Karpas-422 (cell line): ENCODE results near the gene MAPK4. TPM values are rescaled to one million over a fixed set of nuclear protein-coding genes. Genes with fewer than 3 reads are reported as not detected.

Experiments used
- DNase-seq: peaks from one replicate; pipeline ENCODE4 v3.0.0-alpha.2; 2015
- H2AFZ ChIP-seq: fragments of 200-600 bp; sonication (generic); 2 replicates; pipeline ENCODE4 v1.6.1; 2014; ENCODE audit warnings: antibody characterized with exemption, low read length, mixed read lengths
- H3K27ac ChIP-seq: fragments of 200-600 bp; sonication (generic); 2 replicates; pipeline ENCODE4 v1.5.1; 2014; ENCODE audit warnings: mild to moderate bottlenecking, low read length, moderate library complexity
- H3K27me3 ChIP-seq: fragments of 200-600 bp; sonication (generic); 2 replicates; pipeline ENCODE4 v1.6.1; 2014; ENCODE audit warnings: low read length, mixed read lengths
- H3K36me3 ChIP-seq: fragments of 200-600 bp; sonication (generic); 2 replicates; pipeline ENCODE4 v1.6.1; 2014; ENCODE audit warnings: low read length, mixed read lengths; ENCODE audit not compliant: insufficient read depth
- H3K4me1 ChIP-seq: fragments of 200-600 bp; sonication (generic); 2 replicates; pipeline ENCODE4 v1.6.1; 2014; ENCODE audit warnings: mild to moderate bottlenecking, low read length, mixed read lengths
- H3K4me2 ChIP-seq: fragments of 200-600 bp; sonication (generic); 2 replicates; pipeline ENCODE4 v1.6.1; 2014; ENCODE audit warnings: low read length, low read depth, mild to moderate bottlenecking; ENCODE audit not compliant: poor library complexity, severe bottlenecking
- H3K4me3 ChIP-seq: fragments of 200-600 bp; sonication (generic); 2 replicates; pipeline ENCODE4 v1.5.1; 2014; ENCODE audit warnings: mild to moderate bottlenecking, antibody characterized with exemption, low read length, mixed read lengths
- H3K79me2 ChIP-seq: fragments of 200-600 bp; sonication (generic); 2 replicates; pipeline ENCODE4 v1.6.1; 2014; ENCODE audit warnings: mild to moderate bottlenecking, low read length, mixed read lengths
- H3K9ac ChIP-seq: fragments of 200-600 bp; sonication (generic); 2 replicates; pipeline ENCODE4 v1.6.0; 2014; ENCODE audit warnings: low read length
- H3K9me2 ChIP-seq: fragments of 200-600 bp; sonication (generic), shearing (Covaris generic); replicated peaks from 2 replicates; pipeline ENCODE4 v1.6.0; 2014; ENCODE audit warnings: mild to moderate bottlenecking, low read length, moderate library complexity; ENCODE audit not compliant: insufficient read depth
- H3K9me3 ChIP-seq: fragments of 300-700, 200-600 bp; sonication (generic); 2 replicates; pipeline ENCODE4 v1.6.1; 2014; ENCODE audit warnings: low read length, mixed read lengths
- H4K20me1 ChIP-seq: fragments of 200-600 bp; sonication (generic); 2 replicates; pipeline ENCODE4 v1.6.1; 2014; ENCODE audit warnings: mild to moderate bottlenecking, antibody characterized with exemption, low read length, low read depth; ENCODE audit not compliant: insufficient read depth
- total RNA-seq: library from RNA; depleted of rRNA; stranded (reverse); fragments of >200 nt; shearing (Covaris generic); gene quantifications from 2 replicates; pipeline ENCODE4 v1.2.3, GENCODE V29; 2014; ENCODE audit warnings: low replicate concordance

MAPK4 gene
- total RNA-seq, 1 experiment from 2014 or later, result not detected

DNA sequence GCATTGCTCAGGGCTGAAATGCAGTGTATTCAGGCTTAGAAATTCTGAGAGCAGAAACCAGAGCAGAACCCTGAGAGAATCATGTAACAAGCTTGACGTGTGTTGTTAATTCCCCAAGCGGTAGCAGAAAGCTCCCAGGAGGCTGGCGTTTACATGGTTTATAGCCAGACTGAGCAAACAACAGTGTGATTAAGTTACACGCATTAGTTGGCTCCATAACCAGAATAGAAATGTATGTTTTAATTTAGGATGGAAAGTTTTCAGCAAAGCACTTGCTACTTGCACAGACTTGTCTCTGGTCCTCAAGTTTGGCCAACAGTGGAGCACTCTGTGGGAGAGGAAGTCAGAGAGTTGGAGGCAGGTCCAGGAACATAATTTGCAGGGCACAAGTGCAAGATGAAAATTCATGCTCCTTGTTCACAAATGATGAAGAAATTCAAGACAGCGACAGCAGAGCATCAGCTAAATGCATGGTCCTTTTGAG, 69.3 kb downstream of the MAPK4 start:
- H3K27me3 ChIP-seq, result no peaks in the 10 kb centered on the region; the same call in 1 of the 2 replicates
- DNase-seq, result no peak
- no peak overlapping the region for H3K4me3 ChIP-seq
- no peaks in the 10 kb centered on the region for H3K9me3 ChIP-seq
- no peak overlapping the region for H3K9ac ChIP-seq
- H3K79me2 ChIP-seq, result no peaks in the 10 kb centered on the region
- H3K4me2 ChIP-seq, result no peak overlapping the region
- H3K36me3 ChIP-seq, result no peaks in the 10 kb centered on the region
- no peak overlapping the region for H2AFZ ChIP-seq
- H3K4me1 ChIP-seq, result peaks cover 3% of the 10 kb centered on the region
- H4K20me1 ChIP-seq, result no peaks in the 10 kb centered on the region
- no peak overlapping the region for H3K27ac ChIP-seq
- H3K9me2 ChIP-seq, result no peaks in the 10 kb centered on the region

DNA sequence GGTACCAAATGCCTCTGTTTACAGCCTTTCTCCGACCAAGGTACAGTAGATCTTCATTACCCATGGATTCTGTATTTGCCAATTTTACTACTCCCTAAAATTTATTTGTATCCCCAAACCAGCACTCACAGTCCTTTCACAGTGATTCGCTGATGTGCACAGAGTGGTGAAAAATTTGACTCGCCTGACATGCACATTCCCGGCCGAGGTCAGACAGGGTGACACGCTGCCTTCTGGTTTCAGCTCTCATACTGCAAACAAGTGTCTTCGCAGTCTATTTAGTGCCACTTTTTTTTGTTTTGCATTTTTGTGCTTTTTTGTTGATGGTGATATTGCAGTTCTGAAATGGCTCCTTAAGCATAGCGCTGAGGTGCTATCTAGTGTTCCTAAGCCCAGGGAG, 71.0 kb downstream of the MAPK4 start:
- no peak for DNase-seq
- Histone ChIP-seq H3K9me2 (no peaks in the 10 kb centered on the region), H3K9me3 (no peaks in the 10 kb centered on the region), H3K9ac (no peak overlapping the region), H3K27me3 (no peaks in the 10 kb centered on the region; the same call in 1 of the 2 replicates), H2AFZ (no peak overlapping the region), H3K27ac (no peak overlapping the region), H3K4me3 (no peak overlapping the region), H3K36me3 (no peaks in the 10 kb centered on the region), H3K79me2 (no peaks in the 10 kb centered on the region), H3K4me1 (peaks cover 3% of the 10 kb centered on the region), H3K4me2 (no peak overlapping the region), H4K20me1 (no peaks in the 10 kb centered on the region)

DNA sequence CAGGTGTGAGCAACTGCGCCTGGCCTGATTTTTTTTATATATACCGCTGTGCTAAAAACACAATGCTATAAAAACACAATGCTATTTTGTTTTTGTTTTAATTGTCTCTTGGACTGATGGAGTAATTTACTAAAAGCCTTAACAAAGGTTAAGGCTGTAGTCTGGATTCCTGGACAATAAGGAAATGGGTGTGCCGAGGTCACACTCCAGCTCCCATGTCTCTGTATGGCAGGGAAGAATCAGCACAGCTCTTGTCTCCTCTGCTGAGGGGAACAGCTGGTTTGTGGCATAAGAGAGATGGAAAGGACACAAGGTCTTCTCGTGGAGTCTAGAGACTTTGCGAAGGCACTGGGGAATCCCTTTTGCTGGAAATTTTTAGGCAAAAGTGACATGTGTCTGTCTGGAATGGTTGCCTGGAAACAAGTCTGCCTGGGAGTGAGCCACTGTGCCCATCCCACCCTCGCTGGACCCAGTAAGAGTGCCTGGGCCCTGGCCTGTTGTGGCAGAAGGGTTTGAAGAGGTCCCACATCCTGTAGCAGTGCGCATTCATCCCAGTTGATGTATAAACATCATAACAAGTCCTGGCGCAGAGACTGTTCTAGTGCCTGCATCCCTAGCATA, 73.1 kb downstream of the MAPK4 start:
- Histone ChIP-seq H3K4me1 (peaks cover 3% of the 10 kb centered on the region), H3K9ac (no peak overlapping the region), H3K4me3 (no peak overlapping the region), H3K27me3 (no peaks in the 10 kb centered on the region; the same call in 1 of the 2 replicates), H3K4me2 (no peak overlapping the region), H3K9me3 (no peaks in the 10 kb centered on the region), H2AFZ (no peak overlapping the region), H3K79me2 (no peaks in the 10 kb centered on the region), H3K27ac (no peak overlapping the region), H4K20me1 (no peaks in the 10 kb centered on the region), H3K36me3 (no peaks in the 10 kb centered on the region), H3K9me2 (no peaks in the 10 kb centered on the region)
- no peak for DNase-seq

DNA sequence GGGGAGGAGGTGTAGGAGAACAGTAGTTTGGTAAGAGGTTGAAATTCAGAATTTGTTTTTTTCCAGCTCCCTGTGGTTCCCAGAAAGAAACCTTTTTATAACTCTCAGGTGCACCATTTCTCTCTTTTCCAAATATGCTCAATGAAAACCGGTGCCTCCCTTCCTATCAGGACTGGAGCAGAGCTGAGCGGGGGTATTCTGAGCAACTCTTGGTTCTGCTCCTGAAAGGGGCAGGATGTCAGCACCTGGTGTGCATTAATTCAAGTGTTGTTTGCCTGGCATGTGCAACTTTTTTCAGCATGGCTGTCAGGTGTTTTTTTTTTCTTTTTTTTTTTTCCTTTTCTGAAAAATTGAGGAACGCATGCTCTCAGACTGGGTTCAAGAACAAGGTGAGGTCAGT, 74.1 kb downstream of the MAPK4 start:
- H3K27ac ChIP-seq, result no peak overlapping the region
- H3K4me3 ChIP-seq, result no peak overlapping the region
- no peaks in the 10 kb centered on the region for H3K9me3 ChIP-seq
- no peaks in the 10 kb centered on the region for H4K20me1 ChIP-seq
- no peak overlapping the region for H3K4me2 ChIP-seq
- H3K4me1 ChIP-seq, result peaks cover 1% of the 10 kb centered on the region
- no peaks in the 10 kb centered on the region for H3K79me2 ChIP-seq
- H3K27me3 ChIP-seq, result no peaks in the 10 kb centered on the region; the same call in 1 of the 2 replicates
- H3K9ac ChIP-seq, result no peak overlapping the region
- H2AFZ ChIP-seq, result no peak overlapping the region
- H3K9me2 ChIP-seq, result no peaks in the 10 kb centered on the region
- no peaks in the 10 kb centered on the region for H3K36me3 ChIP-seq
- no peak for DNase-seq

DNA sequence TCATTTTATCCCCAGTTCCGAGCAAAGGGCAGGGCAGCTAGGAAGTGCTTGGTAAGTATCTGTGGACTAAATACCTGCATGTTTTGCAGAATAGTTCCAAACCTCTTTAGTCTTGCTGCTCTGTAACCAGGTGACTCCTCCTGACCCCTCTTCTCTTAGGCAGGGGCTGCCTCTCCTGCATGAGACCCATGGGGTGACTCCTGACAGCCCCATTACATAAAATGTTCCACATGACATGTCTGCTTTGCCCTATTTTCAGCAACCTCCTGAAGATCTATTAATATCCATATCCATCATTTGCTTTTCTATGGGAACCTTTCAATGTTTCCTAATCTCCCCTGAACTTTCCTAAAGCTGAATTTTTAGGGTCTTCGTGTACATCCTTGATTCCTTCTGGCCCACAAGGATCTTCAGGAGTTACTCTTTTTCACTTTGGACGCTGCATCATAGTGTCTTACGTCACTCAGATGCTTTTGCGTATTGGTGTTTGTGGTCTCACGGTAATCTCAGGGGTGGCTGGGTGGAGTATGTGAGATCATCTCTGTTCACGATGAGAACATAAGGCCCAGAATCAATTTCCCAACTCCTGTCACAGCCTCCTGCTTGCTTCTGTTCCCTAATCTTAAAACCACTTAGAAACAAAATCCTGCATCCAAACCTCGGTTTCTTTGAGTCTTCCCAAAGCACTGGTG, 76.6 kb downstream of the MAPK4 start:
- Histone ChIP-seq H3K27me3 (no peaks in the 10 kb centered on the region), H3K79me2 (no peaks in the 10 kb centered on the region)
- DNase-seq, result no peak

DNA sequence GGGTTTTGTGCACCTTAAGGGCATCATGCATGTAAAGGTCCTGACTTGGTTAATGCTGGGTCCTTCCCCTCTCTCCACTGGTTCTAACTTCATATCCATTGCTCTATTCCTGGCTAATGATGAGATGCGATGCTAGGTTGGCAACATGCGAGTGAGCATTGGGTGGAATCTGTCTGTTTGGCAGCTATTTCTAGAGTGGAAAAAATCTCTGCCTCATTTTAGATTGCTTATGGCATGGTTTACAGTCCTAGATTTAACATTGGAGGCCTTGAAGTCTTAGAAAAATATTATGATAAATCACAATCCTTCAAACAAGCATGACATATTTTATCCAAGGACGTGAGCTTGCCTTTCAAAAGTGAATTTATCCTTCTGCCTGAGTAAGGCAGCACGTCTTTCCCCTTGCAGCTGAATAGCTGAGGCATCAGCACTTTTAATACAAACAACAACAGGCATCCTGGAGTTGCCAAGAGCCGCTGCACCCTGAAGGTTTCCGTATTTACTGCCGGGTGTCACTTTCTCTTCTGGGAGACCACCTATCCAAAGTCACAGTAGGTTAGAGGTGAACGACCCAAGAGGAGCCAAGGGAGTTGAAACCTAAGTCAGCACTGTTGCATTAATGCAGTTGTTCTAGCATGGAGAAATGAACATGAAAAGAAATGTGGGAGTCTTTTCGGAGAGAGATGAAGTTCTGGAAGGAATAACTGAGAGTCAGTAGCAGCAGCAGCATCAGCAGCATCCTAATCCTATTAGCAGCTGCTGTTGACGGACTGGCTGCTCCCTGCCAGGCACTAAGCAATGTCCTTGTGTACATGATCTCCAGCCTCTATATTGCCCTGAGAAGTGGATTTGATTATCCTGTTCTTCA, 78.4 kb downstream of the MAPK4 start:
- Histone ChIP-seq H3K9me2 (no peaks in the 10 kb centered on the region), H4K20me1 (no peaks in the 10 kb centered on the region), H3K4me3 (no peak overlapping the region), H3K4me2 (no peak overlapping the region), H3K79me2 (no peaks in the 10 kb centered on the region), H3K4me1 (no peaks in the 10 kb centered on the region), H3K9ac (no peak overlapping the region), H3K9me3 (no peaks in the 10 kb centered on the region), H3K27ac (no peak overlapping the region), H3K36me3 (no peaks in the 10 kb centered on the region), H3K27me3 (no peaks in the 10 kb centered on the region), H2AFZ (no peak overlapping the region)
- no peak for DNase-seq

More for the DNA sequence above, 76.6 kb downstream of the MAPK4 start:
- no peak overlapping the region for H3K4me2 ChIP-seq
- H3K4me3 ChIP-seq, result no peak overlapping the region
- no peaks in the 10 kb centered on the region for H3K9me2 ChIP-seq
- no peak overlapping the region for H2AFZ ChIP-seq
- no peak overlapping the region for H3K27ac ChIP-seq
- H4K20me1 ChIP-seq, result no peaks in the 10 kb centered on the region
- H3K36me3 ChIP-seq, result no peaks in the 10 kb centered on the region
- no peaks in the 10 kb centered on the region for H3K9me3 ChIP-seq
- no peak overlapping the region for H3K9ac ChIP-seq
- no peaks in the 10 kb centered on the region for H3K4me1 ChIP-seq

DNA sequence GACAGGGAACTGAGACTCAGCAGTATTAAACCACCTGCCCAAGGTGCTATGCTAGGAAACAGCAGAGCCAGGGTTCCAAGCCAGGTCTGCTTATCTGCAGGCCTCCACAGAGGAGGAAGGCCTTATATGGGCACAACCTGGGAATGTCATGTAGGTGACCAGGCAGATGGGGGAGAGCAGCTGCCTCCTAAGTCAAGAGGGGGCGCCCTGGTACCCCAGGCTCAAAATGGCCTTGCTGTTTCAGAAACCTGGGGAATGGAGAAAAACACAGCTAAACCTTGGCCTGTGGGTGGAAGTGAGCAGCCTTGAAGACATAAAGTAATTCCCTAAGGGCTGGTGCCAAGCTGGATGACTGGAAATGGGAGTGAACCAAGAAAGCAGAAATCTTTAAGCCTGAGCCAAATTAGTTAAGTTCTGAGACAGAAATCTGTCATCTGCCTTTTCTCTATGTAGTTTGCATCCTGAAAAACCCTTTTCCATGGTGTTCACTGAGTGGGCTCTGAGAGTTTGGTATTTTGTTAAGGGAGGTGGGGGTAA, 79.1 kb downstream of the MAPK4 start:
- H3K4me2 ChIP-seq, result no peak overlapping the region
- H3K4me3 ChIP-seq, result no peak overlapping the region
- no peaks in the 10 kb centered on the region for H3K9me3 ChIP-seq
- no peak overlapping the region for H3K27ac ChIP-seq
- no peaks in the 10 kb centered on the region for H3K27me3 ChIP-seq
- H3K36me3 ChIP-seq, result no peaks in the 10 kb centered on the region
- H3K9me2 ChIP-seq, result no peaks in the 10 kb centered on the region
- no peaks in the 10 kb centered on the region for H4K20me1 ChIP-seq
- no peak overlapping the region for H3K9ac ChIP-seq
- no peaks in the 10 kb centered on the region for H3K4me1 ChIP-seq
- DNase-seq, result no peak
- no peaks in the 10 kb centered on the region for H3K79me2 ChIP-seq
- H2AFZ ChIP-seq, result no peak overlapping the region

DNA sequence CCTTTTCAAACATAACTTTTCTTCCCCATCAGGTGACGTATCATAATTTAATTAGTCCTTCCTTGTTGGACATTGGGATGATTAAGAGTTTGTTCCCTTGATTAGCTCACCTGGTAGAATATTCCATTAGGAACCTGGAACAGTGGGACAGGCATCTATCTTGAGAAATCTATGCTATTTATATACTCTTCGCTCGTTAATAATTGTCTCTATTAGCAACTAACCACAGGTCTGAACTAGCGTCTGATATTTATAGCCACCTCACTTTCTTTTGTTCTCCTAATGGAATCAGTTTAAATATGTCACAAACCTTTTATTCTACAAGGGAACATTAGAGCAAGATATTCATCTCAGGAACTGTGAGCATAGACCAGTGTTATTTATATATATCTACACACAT, 79.8 kb downstream of the MAPK4 start:
- Histone ChIP-seq H4K20me1 (no peaks in the 10 kb centered on the region), H3K27me3 (no peaks in the 10 kb centered on the region), H3K9me3 (no peaks in the 10 kb centered on the region), H3K4me1 (no peaks in the 10 kb centered on the region), H3K27ac (no peak overlapping the region), H3K79me2 (no peaks in the 10 kb centered on the region), H3K9ac (no peak overlapping the region), H3K36me3 (no peaks in the 10 kb centered on the region), H2AFZ (no peak overlapping the region), H3K4me3 (no peak overlapping the region), H3K9me2 (no peaks in the 10 kb centered on the region), H3K4me2 (no peak overlapping the region)
- no peak for DNase-seq
